ENCODE data around the gene PICK1.
"Not testable (repeated sequence)": the region's sequence is repeated elsewhere in the genome, so short reads cannot be mapped to it uniquely, and the experiment has no call there.

PICK1 gene

DNA sequence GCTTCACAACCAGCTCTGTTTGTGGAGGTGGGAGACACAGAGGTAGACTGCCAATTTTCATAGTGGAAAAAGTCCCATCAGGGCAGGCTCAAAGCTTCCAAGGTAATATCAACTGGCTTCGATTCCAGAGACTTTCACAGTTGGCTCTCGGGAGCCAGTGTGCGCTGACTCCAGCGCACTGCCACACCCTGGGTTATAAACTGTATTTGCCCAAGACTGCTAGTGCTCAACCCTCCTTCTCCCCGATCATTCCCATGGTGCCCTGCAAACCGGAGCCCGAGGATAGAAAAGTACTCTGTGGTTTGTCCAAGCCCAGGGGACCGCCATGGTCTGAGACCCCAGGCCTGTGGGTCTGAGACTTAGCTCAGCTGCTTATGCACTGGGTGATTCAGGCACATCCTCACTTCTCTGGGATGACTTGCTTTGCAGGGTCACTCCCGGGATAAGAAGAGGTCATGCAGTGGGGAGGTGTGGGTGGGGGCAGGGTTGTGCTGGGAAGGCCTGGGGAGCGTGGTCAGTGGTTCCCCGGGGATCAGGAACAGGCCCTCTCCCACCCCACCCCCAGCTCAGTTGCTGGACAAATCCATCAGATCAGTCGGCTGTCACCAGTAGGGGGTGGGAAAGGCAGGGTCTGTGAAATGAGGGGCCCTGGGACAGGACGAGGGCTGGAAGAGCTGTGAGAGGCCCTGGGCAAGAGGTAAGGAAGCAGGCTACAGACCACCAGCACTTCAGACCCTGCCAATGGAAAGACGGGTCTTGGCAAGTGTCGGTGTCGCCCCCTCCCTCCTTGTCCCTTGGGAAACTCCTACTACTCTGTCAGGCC is 26.7 kb upstream of the PICK1 start:
- no peak for DNase-seq (ENCODE audit: low read depth in 3 of 3)

GRCh38 chr22:38031491-38031890 is 25.7 kb upstream of the PICK1 start:
- DNase-seq (ENCODE audit: low read depth in 3 of 3), result no peak

DNA sequence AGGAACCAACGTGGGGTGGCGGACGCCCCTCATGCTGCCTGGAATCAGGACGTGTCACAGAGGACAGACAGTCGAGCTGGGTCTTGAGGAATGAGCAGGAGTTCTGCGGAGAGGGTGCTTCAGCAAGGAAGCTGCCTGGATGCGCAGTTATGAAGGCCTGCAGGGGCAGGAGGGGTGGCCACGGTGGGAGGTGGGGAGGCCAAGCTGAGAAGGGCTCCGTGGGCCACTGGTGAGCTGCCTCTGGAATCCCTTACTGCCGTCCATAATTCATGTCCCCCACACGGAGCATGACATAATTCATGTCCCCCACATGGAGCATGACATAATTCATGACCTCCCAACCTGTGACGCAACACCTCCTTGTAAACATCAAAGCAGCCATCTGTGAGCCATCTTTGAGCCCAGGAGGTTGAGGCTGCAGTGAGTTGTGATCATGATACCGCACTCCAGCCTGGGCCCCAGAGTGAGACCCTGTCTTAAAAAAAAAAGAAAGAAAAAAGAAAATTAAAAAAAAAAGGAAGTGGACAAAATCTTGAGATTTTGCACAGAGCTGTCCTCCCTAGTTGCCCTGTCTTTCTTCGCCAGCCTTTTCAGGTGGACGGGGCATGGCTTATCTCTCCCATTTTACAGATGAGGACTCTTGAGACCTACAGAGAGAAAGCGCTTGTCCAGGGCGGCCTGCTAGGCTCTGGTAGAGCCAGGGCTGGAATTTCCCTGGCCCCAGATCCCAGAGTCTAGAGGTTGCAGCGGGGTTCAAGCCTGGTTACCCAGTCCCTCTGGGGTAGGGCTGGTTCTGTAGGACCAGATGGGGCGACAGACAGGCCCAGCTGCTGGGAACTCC is 24.3 kb upstream of the PICK1 start:
- DNase-seq (ENCODE audit: low read depth in 3 of 3), result no peak

GRCh38 chr22:38033522-38034277 is 23.5 kb upstream of the PICK1 start:
- DNase-seq (ENCODE audit: low read depth in 3 of 3), result no peak

- no peak for DNase-seq (ENCODE audit: low read depth in 3 of 3)
Observed at GRCh38 chr22:38034278-38034882, 22.8 kb upstream of the PICK1 start.

DNA sequence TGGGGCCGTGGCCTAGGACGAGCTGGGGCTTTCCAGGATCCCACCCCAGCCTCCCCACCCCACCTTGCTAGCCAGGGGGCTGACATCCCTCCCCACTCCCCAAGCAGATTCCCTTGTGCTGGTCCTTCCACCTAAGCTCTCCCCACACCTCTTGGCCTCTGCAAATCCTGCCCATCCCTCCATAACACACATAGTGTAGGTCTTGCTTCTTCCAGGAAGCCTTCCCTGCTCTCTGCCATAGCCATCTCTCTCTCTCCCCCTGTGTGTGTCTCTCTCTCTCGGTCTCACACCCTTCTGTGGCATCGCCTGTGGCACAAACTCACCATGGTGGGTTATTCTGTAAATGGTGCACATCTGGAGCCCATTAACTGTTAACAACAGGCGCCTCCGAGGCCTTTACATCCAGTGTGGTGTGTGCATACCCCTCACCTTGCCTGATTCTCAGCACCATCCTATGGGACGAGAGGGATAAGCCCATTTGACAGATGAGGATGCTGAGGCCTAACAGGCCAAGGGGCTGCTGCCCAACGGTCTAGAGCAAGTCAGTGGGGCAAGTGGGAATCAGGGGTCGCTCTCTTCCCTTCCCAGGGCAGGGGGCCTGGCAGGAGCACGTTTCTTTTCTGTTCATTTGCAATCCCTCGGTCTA is 22.2 kb upstream of the PICK1 start:
- DNase-seq (ENCODE audit: low read depth in 3 of 3), result no peak

- no peak for DNase-seq (ENCODE audit: low read depth in 3 of 3)
Observed at GRCh38 chr22:38035530-38035885, 21.7 kb upstream of the PICK1 start.

- no peak for DNase-seq (ENCODE audit: low read depth in 3 of 3)
Observed at GRCh38 chr22:38036392-38037062, 20.7 kb upstream of the PICK1 start.

DNA sequence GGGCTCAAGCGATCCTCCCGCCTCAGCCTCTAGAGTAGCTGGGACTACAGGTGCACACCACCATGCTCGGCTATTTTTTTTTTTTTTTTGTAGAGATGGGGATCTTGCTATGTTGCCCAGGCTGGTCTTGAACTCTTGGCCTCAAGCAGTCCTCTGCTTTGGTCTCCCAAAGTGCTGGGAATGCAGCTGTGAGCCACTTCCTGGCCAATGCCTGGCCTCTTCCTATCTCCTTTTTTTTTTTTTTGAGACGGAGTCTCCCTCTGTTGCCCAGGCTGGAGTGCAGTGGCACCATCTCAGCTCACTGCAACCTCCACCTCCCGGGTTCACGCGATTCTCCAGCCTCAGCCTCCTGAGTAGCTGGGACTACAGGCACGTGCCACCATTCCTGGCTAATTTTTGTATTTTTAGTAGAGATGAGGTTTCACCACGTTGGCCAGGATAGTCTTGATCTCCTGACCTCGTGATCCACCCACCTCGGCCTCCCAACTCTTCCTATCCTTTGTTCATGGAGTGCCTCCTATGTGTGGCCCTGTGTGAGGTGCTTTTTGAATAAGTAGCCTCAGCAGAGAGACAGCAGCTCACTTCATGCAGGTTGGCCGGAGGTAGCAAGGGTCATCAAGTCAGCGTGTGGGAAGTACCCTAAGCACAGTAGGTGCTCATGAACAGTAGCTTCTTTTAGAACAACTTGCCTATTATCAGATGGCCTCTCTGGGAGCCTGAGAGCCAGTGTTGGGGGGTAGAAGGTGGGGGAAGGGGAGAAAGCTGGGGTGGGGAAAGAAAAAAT is 19.6 kb upstream of the PICK1 start:
- DNase-seq (ENCODE audit: low read depth in 3 of 3), result not testable (repeated sequence)

- DNase-seq (ENCODE audit: low read depth in 3 of 3), result no peak
Observed at GRCh38 chr22:38038426-38038825, 18.8 kb upstream of the PICK1 start.

DNA sequence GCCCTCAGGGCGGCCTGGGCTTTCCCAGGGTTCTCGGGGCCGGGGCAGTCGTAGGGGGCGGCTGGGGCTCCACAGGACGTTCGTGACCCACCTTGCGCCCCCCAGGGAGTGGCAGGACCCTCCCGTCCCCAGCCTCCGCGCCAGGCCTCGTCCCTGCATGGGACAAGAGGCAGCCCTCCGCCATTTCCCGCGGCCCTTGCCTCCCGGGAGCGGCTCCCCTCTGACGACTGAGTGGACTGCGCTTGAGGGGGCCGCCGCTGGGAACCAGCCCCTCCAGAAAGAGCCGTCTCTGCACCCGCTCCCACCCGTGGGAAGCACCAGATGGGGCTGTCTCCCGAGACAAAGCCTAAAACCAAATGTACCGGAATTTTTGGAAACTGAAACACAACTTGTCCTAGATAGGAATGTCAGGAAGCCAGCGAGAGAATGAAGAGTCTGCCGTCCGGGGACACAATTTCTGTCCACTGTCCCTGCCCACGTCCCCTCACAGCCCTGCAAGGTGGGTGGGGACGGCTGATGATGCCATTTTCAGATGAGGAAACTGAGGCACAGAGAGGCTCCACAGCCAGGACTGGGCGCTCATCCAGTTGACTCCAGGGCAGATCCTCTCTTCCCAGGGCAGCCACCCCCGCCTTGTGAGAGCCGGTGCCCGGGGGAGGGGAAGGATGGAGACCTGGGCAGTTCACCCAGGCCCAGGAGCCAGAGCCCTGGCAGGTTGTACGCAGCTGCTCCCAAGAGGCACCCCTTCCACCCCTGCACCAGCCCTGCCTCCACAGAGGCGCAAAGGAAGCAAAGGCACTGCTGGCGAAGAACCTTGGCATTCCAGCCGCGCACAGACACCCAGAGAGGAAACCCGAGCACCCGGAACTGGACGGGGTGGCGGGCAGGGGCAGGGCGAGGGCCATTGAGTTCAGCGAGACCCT is 18.1 kb upstream of the PICK1 start:
- no peak for DNase-seq (ENCODE audit: low read depth in 3 of 3)

DNA sequence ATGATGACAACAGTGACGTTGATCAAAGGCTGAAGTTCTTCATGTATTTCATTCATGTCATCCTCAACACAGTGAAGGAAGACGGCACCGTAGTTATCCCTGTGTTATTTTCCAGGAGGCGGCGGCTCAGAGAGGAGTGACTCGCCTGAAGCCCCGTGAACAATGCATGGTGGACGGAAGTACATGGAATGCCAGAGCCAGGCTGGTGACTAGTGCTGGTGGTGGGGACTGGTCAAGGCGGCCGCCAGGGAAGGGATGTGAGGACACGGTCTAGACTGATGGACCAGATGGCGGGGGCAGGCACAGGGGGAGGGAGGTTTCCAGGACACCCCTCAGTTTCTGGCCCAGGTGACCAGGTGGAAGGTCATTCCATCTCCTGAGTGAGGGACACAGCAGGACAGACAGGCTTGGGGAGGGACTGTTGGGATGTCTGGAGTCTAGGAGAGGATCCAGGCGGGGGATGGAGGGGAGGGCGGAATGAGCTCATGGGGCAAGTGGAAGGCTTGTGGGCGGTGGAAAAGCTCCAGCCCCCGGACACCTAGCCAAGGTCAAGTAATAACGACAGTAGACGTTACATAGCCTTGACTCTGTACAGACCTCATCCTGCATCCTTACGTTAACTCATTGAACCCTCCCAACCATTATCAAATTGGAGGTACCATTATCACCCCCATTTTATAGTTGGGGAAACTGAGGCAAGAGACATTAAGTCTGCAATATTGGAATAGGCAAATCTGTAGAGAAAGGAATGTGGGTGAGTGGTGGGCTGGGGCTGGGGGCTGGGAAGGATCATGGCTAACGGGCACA is 16.0 kb upstream of the PICK1 start:
- DNase-seq (ENCODE audit: low read depth in 3 of 3), result no peak

DNA sequence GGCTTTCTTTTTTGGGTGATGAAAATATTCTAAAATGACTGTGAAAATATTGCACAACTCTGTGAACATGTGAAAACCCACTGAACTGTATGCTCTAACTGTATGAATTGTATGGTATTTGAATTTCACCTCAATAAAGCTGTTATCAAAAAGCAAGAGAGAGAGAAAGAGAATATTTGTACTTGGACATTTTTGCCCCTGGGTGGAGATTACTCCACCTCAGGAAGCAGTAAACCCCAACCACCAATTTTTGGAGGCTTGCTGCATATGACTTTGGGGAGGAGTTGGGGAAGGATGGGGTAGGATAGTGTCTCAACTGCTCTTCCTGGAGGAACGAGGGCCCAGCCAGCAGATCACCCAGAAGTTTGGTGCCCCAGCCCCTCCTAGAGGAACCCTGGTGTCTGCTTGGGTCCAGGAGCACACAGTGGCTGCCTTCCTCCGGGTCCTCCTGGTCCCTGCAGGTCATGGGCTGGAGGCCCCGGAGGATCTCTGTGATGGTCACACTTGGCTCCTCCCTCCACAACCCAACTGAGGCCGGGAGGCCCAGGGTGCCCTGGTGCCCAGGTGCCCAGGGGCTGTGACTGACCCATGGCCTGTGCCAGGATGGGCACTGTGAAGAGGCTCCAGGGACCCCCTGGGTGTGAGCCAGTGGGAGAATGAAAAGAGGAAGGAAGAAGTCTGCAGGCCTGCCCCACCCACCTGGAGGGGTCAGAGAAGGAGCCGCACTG is 15.3 kb upstream of the PICK1 start:
- no peak for DNase-seq (ENCODE audit: low read depth in 3 of 3)

DNA sequence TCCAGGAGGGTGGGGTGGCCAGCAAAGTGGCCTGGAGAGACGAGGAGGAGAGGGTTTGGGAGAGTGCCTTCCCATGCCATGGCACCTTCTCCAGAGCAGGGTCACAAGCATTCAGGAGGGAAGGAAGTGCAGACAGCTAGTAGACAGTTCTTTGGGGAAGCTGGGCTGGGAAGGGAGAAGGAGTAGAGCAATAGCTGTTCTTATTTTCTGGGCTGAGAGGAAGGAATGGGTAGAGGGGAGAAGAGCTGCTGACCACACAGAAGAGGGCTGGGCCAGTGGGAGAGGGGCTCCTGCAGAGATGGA is 14.8 kb upstream of the PICK1 start:
- DNase-seq (ENCODE audit: low read depth in 3 of 3), result no peak

DNA sequence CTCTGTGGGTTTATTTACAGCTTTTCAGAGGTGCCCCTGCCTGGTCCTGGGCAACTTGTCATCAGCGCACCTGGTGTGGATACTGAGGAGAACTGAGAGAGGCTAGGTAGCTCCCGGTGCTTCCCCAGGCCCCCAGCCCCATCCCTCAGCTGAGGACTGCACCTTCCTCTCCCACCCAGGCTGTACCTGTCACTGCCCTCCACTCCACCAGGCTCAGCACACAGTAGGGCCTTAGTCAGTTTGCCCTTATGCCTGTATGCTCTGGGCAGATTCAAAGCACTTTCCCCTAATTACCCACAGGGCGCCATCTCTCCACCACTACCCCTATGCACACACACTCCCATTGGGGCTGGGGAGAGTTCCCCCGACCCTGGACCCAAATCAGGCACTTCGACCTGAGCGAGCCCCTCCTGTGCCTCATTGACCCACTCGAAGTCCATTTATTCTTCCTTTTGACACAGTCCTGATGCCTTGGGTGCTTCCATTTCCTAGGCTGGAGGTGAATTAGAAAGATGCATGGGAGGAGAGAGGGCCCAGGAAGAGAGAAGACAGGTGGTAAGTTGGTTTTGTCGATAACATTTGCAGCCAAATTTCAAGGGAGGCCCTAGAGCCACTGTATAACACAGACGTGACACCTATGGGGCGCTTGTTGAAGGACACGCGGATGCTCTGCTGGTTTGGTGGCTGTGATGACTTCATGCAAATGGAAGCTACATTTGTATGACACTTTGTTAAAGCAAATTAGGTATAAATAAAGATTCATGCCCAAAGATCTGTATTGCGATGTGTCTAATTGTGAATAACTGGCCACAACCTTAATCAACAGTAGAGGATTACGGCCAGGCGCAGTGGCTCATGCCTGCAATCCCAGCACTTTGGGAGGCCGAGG is 13.8 kb upstream of the PICK1 start:
- DNase-seq (ENCODE audit: low read depth in 3 of 3), result no peak

DNA sequence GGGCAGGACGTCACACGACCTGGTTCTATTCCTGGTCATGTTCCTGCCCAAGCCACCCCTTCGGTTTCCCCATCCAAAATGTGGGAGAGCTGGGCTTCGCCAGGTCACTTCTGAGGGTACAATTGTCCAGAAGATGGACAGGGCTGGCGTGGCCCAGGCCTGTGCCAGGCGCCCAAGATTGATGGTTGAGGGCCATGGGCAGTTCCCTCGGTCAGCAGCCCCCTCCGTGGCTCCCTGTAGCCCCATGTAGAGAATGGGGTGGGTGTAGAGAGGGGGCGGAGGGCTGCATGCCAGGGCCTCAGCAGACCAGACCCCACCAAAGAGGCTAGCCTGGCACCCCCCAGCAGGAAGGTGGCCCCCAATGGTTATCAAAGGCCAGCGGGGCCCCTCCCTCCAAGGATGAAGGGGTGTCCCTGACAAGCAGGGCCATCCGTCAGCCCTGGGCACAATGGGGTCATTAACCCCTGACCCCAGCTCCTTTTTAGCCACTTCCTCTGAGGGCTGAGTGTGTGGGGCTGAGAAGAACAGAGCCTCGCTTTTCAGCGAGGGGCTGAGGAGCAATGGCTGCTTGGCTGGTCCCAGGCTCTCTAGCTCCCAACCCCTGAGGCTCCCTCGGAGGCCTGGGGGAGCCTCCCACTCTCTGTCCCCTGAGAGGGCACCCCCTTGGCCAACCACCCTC is 11.0 kb upstream of the PICK1 start:
- no peak for DNase-seq (ENCODE audit: low read depth in 3 of 3)

Measured in stimulated activated CD4-positive, alpha-beta T cell treated with anti-CD3 and anti-CD28 coated beads, TNF-alpha, amount 100 ng/mL, for 48 hours (primary cell).